AML-193 (cell line): Measurements from ENCODE around the gene ZKSCAN3.
A peak's percentile ranks its signal among the peaks of the same experiment; 100 is the strongest.
"Not testable (repeated sequence)": the region's sequence is repeated elsewhere in the genome, so short reads cannot be mapped to it uniquely, and the experiment has no call there.

Source experiments
- DNase-seq, 2 experiments: peaks; one replicate each; lab custom pipeline; 2025; lab: John Stamatoyannopoulos, UW

Gene ZKSCAN3

DNA sequence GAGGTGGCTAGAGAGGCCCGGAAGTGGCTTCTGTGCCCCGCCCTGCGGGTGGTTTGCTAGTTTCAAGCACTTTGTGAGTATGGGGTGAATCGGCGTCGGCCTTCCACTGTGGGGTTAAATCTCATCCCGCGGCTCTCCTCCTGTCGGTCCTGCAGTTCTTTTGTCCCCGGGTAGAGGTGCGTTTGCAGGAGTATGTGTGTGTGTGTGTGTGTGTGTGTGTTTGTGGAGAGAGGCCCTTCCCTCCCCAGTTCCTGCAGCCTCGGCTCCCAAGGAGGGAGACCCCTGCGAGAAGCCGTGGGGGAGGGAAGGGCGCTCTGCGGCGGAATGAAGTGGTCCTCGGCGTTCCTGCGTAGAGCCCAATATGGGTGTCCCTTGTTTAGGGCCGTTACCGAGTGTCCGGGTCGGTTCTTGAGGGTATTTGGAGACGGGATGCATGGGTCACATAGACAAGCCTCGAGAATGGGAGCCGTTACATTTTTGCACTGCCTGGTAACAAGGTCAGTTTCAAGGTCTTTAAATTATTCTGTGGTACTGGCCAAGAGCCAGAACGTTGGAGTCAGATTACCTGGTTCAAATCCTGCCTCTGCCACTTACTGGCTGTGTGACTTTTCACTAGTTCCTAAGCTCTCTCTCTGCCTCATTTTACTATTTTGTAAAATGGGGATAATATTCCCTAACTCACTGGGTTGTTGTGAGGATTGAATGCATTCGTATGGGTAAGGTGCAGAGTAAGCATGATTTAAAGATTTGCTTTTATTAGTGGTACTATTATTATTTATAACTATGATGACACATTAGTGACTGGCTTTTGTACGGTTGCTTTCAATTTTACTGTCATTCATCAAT is at the start of gene ZKSCAN3:
Gene ZKSCAN3, plus strand, starts transcription at position 56 of the 846 bp plus-strand sequence. CDS start 9,640 bp downstream, outside the sequence.
- peak; percentile 89 to 90 for DNase-seq

DNA sequence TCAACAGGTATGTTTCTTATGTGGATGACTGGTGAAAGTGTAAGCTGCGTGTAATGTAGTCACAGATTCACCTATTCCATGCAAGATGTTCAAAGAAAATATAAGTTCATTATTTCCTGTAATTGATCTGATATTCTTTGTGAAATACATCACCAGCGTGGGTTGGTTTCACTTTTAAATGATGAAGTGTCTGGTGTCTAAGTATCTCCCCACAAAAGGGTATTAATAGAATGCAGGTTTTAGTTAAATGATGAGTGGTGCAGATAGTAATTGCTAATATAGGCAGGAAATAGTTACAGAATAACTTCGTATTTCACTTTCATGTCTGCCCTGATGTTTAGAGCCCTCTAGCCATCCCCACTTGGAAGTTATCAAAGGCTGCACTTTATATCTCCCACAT is 46.2 kb upstream of the ZKSCAN3 start:
- DNase-seq, result no peak

DNA sequence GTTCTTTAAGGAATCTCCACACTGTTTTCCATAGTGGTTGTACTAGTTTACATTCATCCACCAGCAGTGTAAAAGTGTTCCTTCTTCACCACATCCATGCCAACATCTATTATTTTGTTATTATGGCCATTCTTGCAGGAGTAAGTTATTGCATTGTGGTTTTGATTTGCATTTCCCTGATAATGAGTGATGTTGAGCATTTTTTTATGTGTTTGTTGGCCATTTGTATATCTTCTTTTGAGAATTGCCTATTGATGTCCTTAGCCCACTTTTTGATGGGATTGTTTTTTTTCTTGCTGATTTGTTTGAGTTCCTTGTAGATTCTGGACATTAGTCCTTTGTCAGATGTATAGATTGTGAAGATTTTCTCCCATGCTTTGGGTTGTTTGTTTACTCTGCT is 43.4 kb upstream of the ZKSCAN3 start:
- DNase-seq, result not testable (repeated sequence)

DNA sequence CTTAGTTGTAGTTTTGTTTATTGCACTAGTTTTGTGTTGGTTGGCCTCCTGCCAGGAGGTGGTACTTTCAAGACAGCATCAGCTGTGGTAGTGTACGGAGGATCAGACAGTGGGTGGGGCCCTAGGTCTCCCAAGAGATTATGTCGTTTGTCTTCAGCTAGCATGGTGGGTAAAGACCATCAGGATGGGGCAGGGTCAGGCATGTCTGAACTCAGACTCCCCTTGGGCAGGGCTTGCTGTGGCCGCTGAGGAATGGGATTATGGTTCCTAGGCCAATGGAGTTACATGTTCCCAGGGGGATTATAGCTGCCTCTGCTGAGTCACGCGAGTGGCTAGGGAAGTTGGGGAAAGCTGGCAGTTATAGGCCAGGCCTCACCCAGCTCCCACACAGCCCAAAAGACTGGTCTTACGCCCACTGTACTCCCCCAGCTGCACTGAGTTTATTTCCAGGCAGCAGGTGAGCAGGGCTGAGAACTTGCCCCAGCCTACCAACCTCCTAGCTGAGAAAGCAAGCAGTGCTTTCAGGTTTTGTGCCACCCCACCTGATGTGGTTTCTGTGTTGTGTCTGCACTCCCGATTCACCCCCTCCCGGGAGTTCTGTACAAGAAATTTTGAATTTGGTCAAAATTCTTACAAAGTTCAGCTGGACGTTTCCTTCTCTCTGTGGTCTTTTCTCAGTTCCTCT is 38.5 kb upstream of the ZKSCAN3 start:
- DNase-seq, result no peak

DNA sequence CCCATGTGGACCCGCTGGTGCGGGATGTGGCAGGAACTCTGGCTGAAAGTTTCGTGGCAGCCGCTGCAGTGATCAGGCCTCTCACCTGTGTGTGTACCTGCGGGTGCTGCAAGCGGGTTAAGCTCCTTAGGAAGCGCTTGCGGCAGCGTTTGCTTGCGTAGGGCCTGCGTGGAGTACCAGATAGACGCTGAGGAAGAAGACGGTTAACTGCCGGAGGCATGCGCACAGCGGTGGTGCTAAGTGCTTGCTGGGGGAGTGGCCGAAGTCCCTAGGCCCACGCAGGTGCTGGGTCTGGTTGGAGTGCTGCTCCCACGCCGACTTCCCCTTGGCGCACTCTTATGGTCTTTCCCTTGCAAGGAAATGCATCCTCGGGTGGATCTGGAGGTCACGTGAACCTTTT is 36.8 kb upstream of the ZKSCAN3 start:
- DNase-seq, result no peak

- no peak for DNase-seq
Measured at GRCh38 chr6:28315628-28316027, 34.1 kb upstream of the ZKSCAN3 start.

- not testable (repeated sequence) for DNase-seq
Measured at GRCh38 chr6:28317866-28318265, 31.9 kb upstream of the ZKSCAN3 start.

GRCh38 chr6:28322661-28323060 is 27.1 kb upstream of the ZKSCAN3 start:
- DNase-seq, result no peak

DNA sequence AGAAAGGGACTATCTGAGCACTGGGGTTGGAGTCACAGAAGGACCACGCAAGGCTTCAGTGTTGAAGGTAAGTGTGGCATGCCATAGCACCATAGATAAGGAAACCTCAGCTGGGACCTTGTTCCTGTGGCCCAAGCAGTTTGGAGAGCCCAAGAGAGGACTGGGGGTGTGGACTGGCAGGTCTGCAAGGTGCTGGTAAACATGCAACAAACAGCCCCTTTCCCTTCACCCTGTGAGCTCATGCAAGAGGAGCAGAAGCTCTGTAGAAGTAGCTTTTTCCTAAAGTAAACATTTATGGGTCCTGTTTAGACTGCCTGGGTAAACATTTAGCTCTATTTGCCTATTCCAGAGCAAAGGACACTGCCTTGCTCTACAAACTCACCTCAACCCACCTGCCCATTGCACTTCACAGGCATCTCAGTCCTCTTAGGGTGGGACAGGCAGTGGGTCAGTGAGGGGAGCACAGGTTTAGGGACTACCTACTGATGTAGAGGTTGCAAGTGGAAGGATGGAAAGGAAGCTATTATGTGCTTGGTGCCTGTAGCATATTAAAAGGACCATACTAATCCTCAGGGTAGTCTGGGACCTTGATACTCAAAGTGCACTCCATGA is 25.8 kb upstream of the ZKSCAN3 start:
- no peak for DNase-seq

DNA sequence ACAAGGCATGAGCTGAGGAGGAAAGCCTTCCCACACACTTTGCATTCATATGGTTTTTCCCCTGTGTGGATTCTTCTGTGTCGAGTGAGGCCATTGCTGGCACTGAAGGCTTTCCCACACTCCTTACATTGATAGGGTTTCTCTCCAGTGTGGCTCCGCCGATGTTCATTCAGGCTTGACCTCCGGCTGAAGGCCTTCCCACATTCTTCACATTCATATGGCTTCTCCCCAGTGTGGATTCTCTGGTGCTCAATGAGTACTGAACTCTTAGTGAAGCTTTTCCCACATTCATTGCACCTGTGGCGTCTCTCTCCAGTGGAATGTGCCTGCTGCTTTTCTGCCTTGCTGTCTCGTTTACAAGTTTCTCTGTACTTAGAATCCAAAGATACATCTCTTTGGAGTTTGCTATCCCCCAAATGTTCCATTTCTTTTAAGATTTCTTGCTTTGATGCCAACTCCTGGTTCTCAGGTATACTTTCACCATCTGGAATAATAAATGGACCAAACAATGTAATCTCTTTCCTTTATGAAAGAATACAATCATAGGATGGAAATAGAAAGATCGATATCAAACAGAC is 23.3 kb upstream of the ZKSCAN3 start:
- DNase-seq, result no peak

- DNase-seq, result no peak
Measured at GRCh38 chr6:28330041-28330440, 19.7 kb upstream of the ZKSCAN3 start.

DNA sequence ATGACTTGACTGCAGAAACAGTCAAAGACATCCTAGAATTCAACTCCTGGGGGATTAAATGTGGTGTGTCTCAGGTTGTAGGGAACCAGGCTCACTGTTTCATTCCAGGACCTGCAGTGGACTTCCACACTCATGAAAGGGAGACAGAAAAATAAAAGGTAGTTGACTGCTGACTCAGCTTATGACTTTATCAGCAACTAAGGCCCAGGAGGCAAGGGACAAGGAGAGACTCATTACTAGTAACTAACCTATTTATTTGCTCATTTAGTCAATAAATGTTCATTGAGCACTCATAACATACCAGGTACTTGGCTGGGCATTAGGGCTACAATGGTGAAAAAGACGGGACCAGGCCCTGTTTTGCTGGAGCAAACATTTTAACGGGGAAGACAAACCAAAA is 16.7 kb upstream of the ZKSCAN3 start:
- DNase-seq, result no peak

- DNase-seq, result no peak
Measured at GRCh38 chr6:28333599-28334018, 16.1 kb upstream of the ZKSCAN3 start.

DNA sequence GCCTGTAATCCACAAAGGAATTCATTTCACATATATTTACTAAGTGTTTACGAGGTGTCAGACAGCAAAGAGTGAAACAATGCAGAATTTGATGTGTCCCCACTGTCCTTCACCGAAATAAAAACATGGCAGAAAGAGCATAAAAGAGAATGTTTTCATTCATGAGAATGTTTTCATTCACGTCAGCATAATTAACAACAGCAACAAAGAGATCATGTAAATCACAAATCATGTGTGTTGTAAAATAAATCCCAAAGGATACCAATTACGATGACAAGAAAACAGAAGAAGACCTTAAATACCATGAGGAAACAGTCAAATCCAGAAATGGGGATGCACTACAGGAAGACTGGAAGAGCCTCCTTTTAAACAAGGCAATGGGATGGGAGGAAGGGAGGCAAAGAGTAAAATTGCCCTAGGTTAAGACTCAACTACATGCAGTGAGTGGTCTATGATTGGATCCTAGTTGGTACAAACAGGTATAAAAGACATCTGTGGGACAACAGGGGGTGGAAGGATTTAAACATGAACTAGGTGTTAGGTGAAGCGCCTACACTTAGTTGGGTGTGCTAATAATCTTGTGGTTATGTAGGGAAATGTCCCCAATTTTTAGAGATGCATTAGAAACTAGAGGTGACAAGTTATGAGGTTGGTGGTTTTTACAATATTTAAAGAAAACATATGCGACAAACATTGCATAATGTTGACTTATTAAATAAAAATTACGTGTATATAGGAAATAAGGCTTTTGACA is 15.3 kb upstream of the ZKSCAN3 start:
- no peak for DNase-seq

DNA sequence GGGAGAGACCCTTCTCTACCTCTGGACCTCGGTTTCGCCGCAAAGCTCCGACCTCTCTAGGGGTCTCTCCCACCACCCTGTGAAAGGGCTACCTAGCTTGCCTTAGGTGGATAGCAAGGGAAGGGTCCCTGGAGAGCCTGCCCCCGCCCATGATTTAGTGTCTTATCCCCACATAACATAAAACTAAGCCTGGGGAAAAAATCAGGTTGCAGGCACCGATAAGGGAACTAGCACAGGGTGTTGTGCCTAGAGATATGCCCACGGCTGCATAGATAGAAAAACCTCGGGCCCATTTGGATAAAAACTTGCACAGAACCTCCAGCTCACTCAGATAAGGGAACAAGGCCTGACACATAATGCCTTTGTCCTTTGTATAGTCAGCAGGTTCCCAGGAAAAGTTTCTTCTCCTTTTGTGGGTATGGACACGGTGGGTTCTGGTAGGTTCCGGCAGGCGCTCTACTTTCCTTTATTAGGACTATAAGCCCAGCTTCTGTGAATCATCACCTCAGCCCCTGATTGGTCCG is 14.6 kb upstream of the ZKSCAN3 start:
- DNase-seq, result no peak

DNA sequence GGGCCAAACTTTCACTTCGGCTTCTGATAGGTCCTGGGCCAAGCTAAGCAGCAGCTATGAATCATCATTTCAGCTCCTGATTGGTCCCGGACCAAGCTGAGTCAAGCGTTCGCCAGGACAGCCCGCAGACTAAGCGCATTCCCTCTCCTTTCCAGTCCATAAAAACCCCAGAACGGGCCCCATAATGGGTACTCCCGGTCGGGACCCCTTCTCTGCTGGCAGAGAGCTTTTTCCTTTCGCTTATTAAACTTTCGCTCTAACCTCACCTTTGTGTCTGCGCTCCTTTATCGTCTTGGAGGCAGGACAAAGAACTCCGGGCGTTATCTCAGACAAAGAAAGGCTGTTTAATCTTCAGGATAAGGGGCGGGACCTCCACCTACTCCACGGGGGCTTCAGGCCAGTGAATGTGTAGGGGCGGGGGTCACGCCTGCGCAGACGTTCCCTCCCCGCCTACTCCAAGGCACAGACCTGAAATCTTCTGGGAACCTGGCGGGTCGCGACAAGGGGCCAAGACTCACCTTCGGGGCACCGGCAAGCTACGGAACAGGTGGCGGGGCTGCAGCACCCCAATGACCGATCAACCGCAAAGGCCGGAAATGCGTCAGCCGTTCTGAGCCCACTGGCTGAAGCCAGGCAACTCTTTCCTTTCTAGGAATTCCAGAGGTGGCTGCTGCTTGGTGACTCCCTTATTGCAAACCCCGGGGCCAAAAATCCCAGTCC is 14.0 kb upstream of the ZKSCAN3 start, which contains the start of gene ZSCAN31:
Gene ZSCAN31, minus strand, starts transcription at position 585 of the 720 bp plus-strand sequence. CDS start 6,465 bp downstream, outside the sequence.
- peak; percentile 98 to 99 for DNase-seq

DNA sequence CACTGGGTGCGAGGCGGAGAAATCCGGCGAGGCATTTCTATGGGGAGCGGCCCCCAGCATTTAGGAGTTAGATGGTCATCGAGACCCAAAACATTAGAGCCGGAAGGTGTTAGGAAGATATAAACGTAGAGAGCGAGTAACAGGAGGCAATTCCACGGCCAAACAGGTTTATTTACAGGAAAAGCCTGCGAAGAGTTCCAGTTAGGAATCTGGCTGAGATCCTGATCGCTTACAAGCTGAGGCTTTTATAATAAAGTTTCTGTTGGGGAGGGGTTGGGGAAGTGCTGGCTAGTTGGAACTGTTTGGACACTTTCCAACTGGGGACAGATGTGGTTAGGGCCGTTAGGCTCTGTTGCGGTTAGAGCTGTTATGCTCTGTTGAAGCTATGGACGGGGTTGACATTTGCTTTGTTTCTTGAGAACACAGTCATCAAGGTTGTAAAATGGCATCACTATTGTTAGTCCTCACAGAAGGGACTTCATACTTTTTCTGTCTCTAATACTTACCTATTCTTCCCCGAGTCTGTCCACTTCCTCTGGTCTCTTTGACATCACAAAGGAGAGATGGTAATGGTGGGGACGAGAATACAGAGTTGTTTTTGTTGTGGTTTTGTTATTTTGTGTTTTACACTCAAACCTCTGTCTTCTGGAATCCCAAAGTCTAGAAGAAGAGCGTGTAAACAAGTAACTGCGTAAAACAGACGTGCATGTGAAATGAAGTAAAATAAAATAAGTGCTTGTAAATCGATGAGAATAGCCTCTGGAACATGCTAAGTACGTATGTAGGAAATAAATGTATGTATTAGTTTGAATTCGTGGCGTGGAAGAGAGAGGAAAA is 13.2 kb upstream of the ZKSCAN3 start:
- DNase-seq, result peak; percentile 96 to 98

GRCh38 chr6:28337121-28337520 is 12.6 kb upstream of the ZKSCAN3 start:
- DNase-seq, result peak in 1 of 2 experiments; percentile 19

DNA sequence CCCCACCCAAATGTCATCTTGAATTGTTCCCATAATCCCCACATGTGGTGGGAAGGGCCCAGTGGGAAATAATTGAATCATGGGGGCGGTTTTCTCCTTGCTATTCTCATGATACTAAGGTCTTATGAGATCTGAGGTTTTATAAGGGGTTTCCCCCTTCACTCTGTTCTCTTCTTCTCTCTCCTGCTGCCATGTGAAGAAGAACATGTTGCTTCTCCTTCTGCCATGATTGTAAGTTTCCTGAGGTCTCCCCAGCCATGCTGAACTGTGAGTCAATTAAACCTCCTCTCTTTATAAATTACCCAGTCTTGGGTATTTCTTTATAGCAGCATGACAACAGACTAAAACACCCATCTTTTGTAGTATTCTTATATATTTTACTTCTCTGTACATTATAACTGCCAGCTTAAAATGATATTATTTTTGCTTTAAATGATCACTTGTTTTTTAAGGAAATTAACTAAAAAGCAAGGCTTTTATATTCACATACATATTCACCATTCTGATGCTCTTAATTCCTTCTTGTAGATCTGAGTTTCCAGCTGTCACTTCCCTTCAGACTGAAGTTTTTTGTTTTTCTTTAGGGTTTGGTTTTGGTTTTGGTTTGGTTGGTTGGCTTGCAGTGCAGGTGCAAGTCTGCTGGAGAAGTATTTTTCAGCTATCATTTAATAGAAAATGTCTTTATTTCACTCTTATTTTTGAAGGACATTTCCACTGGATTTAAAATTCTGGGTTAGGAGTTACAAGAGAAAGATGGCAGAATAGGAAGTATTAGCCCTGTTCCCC is 9.2 kb upstream of the ZKSCAN3 start:
- DNase-seq, result no peak
